NAMALWA (cell line): ENCODE measurements around the gene MUC5B.

ENCODE experiments used
- DNase-seq: peaks from one replicate; pipeline ENCODE4 v3.0.0-alpha.2; 2015; ENCODE audit warnings: low spot score

MUC5B gene

DNA sequence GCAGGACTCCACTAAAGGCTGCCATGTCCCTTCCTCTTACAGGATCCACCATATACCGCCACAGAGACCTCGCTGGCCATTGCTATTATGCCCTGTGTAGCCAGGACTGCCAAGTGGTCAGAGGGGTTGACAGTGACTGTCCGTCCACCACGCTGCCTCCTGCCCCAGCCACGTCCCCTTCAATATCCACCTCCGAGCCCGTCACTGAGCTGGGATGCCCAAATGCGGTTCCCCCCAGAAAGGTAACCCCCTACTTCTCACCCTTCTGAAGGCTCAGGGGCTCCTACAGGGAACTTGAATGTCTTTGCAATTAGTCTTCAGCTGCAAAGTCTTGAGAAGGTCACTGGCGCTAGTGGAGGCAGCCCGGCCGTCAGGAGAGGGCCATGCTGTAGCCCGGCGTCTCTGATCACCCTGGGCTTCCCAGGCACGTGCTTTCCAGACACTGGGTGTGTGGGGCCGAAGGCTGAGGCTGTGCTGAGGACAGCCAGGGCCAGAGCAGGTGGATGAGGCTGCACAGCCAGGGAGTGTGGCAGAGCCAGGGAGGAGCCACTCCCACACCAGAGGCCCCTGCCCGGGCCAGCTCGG is 30.0 kb upstream of the MUC5B start:
- no peak for DNase-seq

DNA sequence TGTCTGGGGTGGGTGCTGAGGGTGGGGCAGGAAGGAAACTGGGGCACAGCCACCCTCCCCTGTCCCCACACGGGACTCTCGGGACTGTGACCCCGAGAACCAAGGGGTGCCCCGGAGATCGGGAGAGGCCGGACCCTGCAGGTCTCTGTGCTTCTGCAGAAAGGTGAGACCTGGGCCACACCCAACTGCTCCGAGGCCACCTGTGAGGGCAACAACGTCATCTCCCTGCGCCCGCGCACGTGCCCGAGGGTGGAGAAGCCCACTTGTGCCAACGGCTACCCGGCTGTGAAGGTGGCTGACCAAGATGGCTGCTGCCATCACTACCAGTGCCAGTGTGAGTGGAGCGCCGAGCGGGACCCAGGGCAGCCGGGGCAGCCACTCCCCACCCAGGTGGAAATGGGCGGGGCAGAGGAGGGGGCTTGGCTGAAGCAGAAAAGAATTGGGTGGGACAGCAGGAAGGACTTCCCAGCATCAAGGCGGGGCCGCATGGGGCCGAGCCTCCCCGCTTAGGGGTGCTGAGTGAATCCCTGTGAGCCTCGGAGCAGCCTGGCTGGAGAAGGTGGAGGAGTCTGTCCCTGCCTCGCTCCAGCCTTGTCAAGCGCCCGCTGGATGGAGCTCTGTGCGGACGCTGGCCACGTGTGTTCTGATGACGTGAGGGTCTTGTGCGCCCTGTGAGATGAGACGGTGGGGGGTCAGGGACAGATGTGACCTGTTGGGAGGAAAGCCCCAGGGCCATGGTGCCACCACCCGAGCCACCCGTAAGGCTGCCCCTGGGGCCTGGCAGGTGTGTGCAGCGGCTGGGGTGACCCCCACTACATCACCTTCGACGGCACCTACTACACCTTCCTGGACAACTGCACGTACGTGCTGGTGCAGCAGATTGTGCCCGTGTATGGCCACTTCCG is 29.3 kb upstream of the MUC5B start:
- DNase-seq, result no peak

DNA sequence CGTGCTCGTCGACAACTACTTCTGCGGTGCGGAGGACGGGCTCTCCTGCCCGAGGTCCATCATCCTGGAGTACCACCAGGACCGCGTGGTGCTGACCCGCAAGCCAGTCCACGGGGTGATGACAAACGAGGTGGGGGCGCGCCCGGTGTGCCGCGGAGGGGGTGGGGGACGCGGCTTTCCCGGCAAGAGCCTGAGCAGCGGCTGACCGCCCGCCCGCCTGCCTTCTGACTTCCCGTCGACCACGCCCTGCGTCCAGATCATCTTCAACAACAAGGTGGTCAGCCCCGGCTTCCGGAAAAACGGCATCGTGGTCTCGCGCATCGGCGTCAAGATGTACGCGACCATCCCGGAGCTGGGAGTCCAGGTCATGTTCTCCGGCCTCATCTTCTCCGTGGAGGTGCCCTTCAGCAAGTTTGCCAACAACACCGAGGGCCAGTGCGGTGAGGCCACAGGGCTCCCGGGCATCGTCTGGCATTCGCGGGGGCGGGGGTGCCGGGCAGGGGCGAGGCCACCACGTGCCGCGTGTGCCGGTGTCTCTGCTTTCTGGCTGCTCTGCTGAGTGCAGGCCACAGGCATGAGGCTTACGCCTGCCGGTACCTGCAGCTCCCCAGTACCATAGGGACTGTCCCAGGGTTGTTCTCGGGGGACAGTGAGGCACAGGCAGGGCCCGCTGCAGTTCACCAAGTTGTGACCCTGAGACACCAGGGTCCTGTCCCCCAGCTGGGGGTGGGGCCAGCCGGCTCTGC is 28.5 kb upstream of the MUC5B start:
- DNase-seq, result no peak

DNA sequence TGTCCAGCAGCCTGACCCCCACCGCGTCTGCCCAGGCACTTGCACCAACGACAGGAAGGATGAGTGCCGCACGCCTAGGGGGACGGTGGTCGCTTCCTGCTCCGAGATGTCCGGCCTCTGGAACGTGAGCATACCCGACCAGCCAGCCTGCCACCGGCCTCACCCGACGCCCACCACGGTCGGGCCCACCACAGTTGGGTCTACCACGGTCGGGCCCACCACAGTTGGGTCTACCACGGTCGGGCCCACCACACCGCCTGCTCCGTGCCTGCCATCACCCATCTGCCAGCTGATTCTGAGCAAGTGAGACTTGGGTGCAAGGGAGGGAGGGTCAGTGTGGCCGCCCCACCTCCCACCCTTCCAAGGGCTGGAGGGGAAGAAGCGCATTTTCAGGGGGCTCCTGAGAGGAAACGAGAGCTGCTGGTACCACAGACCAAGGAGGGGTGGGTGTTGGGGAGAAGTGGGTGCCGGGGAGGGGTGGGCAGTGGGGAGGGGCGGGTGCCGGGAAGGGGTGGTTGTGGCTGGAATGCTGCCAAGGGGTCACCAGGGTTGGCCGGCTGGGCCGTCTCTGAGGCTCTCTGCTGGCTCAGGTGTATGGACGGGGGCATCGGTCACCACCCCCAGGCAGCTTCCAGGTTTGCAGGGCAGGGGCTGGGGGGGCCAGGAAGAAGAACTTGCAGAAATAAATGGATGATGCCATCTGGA is 27.7 kb upstream of the MUC5B start:
- DNase-seq, result no peak

DNA sequence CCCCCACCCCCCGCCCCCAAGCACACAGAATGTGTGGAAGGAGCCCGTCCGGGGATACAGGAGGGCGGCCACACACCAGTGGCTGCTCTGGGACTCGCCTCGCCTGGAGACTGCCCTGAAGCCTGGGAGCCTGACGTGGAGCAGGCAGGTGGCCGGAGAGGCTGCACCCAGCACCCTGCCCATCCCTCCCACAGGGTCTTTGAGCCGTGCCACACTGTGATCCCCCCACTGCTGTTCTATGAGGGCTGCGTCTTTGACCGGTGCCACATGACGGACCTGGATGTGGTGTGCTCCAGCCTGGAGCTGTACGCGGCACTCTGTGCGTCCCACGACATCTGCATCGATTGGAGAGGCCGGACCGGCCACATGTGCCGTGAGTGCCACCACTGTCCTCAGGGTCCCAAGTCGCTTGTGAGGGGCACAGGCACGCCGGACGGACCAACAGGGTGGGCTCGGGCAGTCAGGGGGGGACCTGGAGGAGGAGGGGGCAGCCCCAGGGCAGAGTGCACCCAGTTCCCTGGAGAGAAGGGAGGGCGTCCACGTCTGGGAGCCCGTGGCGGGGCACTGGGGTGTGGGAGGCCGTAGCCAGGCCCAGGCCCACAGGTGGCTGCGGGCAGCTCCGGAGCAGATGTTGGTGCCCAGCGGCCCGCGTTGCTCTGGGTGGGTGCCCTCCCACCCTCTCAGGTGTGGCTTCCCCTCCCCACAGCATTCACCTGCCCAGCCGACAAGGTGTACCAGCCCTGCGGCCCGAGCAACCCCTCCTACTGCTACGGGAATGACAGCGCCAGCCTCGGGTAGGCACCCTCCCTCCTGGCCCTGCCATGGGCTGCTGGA is 27.0 kb upstream of the MUC5B start:
- DNase-seq, result no peak

- DNase-seq, result no peak
Measured at GRCh38 chr11:1196516-1197391, 26.1 kb upstream of the MUC5B start.

DNA sequence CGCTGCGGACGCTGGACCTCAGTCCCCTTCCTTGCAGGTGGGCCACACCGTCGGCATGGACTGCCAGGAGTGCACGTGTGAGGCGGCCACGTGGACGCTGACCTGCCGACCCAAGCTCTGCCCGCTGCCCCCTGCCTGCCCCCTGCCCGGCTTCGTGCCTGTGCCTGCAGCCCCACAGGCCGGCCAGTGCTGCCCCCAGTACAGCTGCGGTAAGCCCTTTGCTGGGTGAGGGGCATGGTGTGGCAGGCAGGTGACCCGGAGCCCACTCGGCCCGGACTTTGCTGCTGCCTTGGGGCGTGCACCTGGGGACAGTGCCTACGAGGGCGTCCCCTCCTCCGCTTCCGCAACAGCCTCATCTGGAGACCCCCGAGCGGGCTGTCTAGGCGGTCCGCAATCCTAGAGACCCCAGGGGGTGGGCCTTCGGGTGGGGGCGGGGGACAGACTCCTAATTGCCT is 25.4 kb upstream of the MUC5B start:
- no peak for DNase-seq

- no peak for DNase-seq
Measured at GRCh38 chr11:1197886-1198560, 24.8 kb upstream of the MUC5B start.

GRCh38 chr11:1198561-1199240 is 24.2 kb upstream of the MUC5B start:
- DNase-seq, result peak; percentile 10

- no peak for DNase-seq
Measured at GRCh38 chr11:1199241-1199750, 23.6 kb upstream of the MUC5B start.

- DNase-seq, result no peak
Measured at GRCh38 chr11:1199751-1200610, 22.9 kb upstream of the MUC5B start.

- DNase-seq, result no peak
Measured at GRCh38 chr11:1200611-1201191, 22.2 kb upstream of the MUC5B start.

GRCh38 chr11:1201395-1202153 is 21.3 kb upstream of the MUC5B start:
- no peak for DNase-seq

DNA sequence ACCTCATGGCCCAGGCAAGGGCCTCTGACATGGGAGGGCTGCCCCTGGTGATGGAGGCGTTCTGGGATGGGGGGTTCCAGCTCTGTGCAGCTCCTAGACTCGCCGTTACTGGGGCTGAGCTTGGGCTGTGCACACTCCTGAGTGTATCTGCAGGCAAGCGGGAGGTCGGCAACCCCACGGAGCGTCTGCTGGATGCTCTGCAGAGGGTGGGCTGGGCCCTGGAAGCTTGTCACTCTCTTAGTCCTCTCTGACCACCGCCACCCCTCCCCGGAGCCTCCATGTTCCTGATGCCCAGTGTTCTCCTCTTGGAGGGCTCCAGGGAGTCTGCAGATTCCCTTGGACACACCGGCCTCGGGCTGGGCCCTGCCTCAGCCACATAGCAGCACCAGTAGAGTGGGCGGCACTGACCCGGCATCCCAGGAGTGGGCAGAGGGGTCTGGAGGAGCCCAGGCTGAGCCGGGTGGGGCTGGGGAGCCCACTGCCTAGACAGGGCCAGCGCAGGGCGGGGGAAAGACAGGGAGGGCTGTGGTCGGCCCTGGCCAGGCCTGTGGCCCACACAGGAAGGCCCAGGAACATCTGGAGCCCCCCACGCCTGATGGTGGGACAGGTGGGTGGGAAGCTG is 20.6 kb upstream of the MUC5B start:
- DNase-seq, result peak; percentile 53

DNA sequence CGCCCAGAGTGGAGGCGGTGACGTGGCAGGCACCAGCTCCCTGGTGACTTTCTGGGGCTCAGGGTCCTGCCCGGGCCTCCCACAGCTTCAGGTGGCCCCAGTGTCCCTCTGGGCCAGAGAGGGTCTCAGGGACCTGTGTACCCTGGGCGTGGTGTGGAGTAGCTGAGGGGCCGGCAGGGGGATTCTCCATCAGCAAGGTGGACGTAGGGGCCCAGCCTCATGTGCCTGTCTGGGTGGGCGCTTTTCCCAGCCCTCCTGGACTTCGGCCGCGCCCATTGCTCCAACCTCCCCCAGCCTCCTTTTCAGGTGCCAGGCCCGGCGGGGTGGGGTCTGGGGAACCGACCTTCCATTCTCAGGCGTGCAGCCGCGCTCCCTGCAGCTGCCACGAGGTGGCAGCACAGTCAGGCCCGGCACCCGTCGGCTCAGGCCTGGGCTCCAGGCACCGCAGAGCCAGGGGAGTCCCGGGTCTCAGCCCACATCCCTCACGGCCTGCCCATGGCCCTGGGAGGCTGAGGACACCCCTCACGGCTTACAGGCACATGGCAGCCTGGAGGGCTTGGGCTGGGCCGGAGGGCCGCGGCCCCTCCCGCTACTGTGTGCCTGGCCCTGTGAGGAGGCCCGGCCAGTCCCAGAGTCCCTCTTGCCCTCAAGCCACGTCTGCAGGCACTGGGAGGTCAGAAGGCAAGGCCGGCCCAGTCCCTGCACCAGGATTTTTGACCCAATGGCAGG is 19.9 kb upstream of the MUC5B start:
- DNase-seq, result peak; percentile 70
